HL-60 (cell line): ENCODE data around the gene NQO2.

Experiments
- DNase-seq, 2 experiments: peaks; one replicate each; pipeline ENCODE4 v3.0.0-alpha.2; 2010 to 2020; ENCODE audit warnings: low read depth in 1 of 2, low spot score in 1 of 2
- H3K27ac ChIP-seq: fragments of 250-450 bp; sonication (Bioruptor Pico); replicated peaks from 2 replicates; pipeline ENCODE4 v1.5.1; 2020; ENCODE audit warnings: mild to moderate bottlenecking, moderate library complexity
- H3K27me3 ChIP-seq: fragments of 250-450 bp; sonication (Bioruptor Pico); 2 replicates; pipeline ENCODE4 v1.5.1; 2021; ENCODE audit warnings: mild to moderate bottlenecking, moderate library complexity; ENCODE audit not compliant: insufficient read depth, poor library complexity, severe bottlenecking
- H3K4me3 ChIP-seq: replicated peaks from 2 replicates; pipeline ENCODE4 v1.5.1; 2011; ENCODE audit warnings: mild to moderate bottlenecking, control low read depth, low read length; ENCODE audit not compliant: insufficient read depth
- CTCF ChIP-seq: IDR thresholded peaks from one replicate; pipeline ENCODE4 v1.5.1; 2011; ENCODE audit warnings: low read length, control low read depth, inconsistent platforms; ENCODE audit not compliant: insufficient read depth
- GABPA ChIP-seq: IDR thresholded peaks from 2 replicates; pipeline ENCODE4 v1.6.1; 2012; ENCODE audit warnings: low read depth
- POLR2AphosphoS5 ChIP-seq: IDR thresholded peaks from 2 replicates; pipeline ENCODE4 v1.6.1; 2012; ENCODE audit warnings: low read depth
- REST ChIP-seq: IDR thresholded peaks from 2 replicates; pipeline ENCODE4 v1.6.1; 2012; ENCODE audit warnings: low read depth; ENCODE audit not compliant: insufficient replicate concordance
- SPI1 ChIP-seq: IDR thresholded peaks from 2 replicates; pipeline ENCODE4 v1.6.1; 2012; ENCODE audit warnings: low read depth, mild to moderate bottlenecking, borderline replicate concordance

Gene NQO2

GRCh38 chr6:2968600-2969135 is 31.0 kb upstream of the NQO2 start:
- DNase-seq, result no peak
- H3K27me3 ChIP-seq, result no peaks in the 10 kb centered on the region
- no peak overlapping the region for H3K27ac ChIP-seq
- no peak overlapping the region for H3K4me3 ChIP-seq
- TF ChIP-seq REST, result no peak
- TF ChIP-seq SPI1, result no peak
- no peak for TF ChIP-seq POLR2AphosphoS5
- TF ChIP-seq CTCF, result no peak
- no peak for TF ChIP-seq GABPA

GRCh38 chr6:2969549-2969948 is 30.1 kb upstream of the NQO2 start:
- no peak overlapping the region for H3K4me3 ChIP-seq

More at GRCh38 chr6:2969549-2969948, 30.1 kb upstream of the NQO2 start:
- Histone ChIP-seq H3K27me3 (no peaks in the 10 kb centered on the region), H3K27ac (no peak overlapping the region)
- DNase-seq, result no peak
- no peak for TF ChIP-seq CTCF
- TF ChIP-seq REST, result no peak
- TF ChIP-seq POLR2AphosphoS5, result no peak
- TF ChIP-seq GABPA, result no peak
- TF ChIP-seq SPI1, result no peak
